Measurements from ENCODE around the gene ANKRD44.

ANKRD44 gene

GRCh38 chr2:197113275-197113711 is 197.3 kb downstream of the ANKRD44 start:
- no peak for DNase-seq (ENCODE audit: low read depth, low spot score)

GRCh38 chr2:197109326-197109725 is 201.3 kb downstream of the ANKRD44 start:
- no peak for DNase-seq (ENCODE audit: low read depth, low spot score)

DNA sequence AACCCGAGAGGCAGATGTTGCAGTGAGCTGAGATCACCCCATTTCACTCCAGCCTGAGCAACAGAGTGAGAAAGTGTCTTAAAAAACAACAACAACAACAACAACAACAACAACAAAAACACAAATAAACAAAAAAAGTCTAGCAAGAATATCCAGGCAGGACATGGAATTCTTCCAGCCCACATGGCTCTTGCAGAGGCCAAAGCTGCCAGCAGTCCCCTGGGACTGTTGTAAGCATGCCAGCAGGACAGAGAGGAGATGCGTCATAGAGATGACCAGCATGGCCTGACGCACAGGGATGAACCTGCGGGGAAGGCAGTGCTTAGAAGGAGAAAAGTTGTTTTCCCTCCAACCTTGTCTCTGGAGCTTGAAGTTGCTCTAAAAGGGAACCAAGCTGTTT is 201.8 kb downstream of the ANKRD44 start:
- DNase-seq (ENCODE audit: low read depth, low spot score) = no peak

DNA sequence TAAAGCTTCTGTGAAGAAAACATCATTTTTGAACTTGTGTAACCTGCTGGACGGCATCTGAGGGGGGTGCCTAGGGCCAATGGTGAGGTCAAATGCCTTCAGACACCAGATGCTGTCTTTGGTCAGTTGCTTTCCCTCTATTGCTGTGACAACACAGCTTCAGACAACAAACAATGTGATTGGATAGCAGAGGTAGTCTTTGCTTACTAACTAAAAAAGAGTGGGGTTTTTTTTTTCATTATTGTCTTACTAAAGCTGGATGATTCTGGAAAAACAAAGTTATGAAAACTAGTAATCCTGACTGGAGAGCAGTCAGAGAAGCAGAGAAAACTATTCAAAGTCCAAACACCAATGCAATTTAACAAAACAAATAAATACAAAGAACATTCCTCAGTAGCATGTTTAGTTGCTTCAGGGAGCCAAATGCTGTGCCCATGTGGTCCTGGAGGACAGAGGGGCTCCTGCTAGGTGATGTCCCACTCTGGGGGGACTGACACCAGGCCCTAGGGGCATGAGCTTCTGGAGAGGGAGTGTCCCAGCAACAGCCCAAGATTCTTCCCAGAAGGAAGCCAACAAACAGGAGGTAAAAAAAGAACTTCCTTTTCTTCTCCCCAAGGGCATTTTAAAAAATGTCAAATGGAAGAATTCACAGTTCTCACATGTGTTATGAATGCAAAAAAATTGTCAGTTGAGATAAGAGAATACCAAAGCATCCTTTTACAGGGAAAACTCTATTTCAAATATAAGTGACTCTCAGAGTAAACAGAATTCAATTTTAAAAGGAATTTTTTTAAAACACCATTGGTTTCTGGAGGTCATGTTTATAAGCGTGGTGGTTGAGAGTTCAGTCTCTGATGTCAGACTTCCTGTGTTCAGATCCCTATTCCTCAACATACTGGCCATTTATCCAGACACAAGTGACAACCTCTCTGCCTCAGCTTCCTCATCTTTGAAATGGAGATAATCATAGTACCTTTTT is 203.0 kb downstream of the ANKRD44 start:
- DNase-seq (ENCODE audit: low read depth, low spot score) = no peak

- no peak for DNase-seq (ENCODE audit: low read depth, low spot score)
Observed at GRCh38 chr2:197103363-197103762, 207.2 kb downstream of the ANKRD44 start.

GRCh38 chr2:197102231-197102630 is 208.3 kb downstream of the ANKRD44 start:
- DNase-seq (ENCODE audit: low read depth, low spot score) = no peak

DNA sequence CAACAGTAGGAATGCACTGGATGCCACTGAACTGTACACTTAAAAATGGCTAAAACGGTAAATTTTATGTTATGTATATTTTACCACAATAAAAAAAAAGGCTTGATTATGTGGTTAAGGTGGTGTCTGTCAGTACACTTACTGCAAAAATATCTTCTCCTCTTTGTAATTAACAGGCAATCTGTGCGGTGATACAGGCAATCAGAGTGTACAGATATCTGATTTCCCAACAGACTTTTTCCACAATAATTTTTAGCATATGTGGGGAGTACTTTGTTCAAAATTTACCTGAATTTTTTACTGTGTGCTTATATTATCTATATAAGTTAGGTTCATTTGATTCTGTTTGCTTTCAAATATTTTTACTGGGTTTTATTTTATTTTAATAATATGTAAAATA is 209.1 kb downstream of the ANKRD44 start:
- no peak for DNase-seq (ENCODE audit: low read depth, low spot score)

DNA sequence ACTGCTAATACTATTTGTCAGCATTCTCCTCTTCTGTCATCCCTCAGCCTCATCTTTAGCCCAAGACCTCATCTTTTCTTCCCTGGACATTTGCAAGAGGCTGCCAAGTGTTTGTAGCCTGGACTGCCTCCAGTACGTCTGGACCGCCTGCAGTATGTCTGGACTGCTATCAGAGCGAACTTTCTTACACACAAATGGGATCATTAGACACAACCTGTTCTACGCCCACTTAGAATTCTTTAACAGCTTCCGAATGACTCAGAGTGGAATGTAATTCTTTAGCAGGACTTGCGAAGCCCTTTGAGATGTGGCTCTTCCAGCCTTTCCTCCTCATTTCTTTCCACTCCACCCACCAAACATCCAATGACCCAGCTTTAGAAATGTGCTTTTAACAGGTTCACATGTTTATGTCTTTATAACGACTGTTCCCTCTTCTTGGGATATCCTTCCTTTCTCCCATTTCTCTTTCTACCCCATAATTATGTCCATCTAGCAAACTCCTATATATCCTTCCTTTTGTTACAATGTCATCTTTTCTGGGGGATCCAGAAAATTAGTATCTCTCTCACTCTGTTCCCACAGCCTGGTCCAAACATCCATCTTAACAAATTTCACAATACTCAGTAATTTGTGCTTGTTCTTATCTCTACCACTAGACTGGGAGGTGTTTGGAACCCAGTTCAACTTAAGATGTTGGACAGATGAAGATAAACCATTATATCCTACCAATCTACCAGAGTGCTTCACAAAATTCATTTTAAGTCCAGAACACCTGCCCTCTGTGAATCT is 212.8 kb downstream of the ANKRD44 start:
- DNase-seq (ENCODE audit: low read depth, low spot score) = no peak

DNA sequence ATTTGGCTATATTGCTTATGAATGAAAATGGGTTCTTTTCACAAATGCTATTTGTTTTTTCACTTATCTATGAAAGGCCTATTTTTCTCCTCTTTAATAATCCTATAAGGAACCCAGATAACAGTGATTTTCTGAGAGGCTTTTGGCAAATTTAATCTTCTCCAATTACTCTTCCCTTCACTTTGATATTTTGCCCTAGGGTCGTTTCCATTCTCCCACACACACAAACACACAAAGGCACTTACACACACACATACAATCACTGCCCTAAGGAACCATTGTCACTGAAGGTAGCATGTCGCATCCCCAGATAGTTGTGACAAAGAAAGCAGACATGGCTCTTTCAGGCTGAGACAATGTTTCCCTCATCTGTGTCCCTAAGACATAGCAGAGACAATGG is 213.9 kb downstream of the ANKRD44 start:
- DNase-seq (ENCODE audit: low read depth, low spot score) = no peak

DNA sequence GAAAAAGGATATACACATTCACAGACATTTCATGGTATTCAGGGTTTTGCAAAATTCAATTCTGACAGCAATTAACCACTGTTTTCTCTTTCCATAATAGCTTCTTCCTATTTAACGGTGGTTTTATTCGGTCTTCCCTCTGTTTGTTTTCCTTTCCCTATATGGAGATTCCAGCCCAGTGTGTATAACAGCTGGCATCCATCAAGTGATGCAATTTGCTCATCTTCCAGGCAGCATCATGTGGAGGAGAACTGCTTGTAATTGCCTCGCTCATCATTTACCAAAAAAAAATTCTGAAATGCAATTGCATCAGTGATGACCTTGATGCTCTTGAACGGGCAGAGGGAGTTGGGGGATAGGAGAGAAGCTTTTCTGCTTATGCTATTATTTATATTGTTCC is 218.1 kb downstream of the ANKRD44 start:
- no peak for DNase-seq (ENCODE audit: low read depth, low spot score)

DNA sequence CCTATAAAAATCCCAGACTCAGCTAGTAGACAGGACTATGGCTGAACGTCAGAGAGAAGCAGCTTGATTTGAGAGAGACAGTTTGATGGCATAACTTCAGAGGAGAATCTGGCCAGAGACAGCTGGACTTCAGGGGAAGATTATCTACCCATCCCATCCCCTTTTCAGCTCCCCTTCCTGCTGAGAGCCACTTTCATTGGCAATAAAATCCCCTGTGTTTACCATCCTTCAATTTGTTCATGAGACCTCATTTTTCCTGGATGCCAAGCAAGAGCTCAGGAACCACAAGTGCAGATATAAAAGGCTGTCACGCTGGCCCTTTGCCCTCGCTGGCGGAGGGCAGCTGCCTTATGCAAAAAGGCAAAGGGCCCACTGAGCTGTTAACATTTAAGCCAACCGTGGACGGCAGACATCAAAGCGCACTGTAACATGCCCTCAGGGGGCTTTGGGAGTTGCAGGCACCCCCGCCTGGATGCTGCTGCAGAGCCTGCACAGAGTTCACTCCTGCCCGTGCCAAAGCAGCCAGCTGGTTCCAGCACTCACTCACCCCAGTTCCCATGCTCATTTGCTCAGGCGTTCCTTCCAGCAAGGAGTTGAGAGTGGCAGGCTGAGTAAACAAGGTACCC is 219.7 kb downstream of the ANKRD44 start:
- DNase-seq (ENCODE audit: low read depth, low spot score) = no peak

DNA sequence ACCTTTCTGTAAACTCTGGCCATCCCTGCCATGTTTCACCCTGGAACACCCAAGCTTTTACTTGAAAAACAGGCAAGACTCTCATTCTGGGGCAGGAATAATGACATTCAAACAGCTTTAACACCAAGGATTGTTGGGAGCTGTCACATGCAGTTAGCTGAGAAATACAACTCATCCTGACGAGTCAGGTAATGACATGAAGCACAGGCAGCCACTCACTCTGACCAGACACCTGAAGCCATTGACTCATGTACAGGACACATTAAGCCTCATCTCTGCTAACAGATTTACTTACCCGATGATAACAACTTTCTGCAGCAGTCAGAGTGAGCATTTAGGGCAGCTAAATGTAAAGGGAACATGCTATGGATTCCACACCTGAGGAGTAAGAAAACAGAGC is 220.9 kb downstream of the ANKRD44 start:
- no peak for DNase-seq (ENCODE audit: low read depth, low spot score)

DNA sequence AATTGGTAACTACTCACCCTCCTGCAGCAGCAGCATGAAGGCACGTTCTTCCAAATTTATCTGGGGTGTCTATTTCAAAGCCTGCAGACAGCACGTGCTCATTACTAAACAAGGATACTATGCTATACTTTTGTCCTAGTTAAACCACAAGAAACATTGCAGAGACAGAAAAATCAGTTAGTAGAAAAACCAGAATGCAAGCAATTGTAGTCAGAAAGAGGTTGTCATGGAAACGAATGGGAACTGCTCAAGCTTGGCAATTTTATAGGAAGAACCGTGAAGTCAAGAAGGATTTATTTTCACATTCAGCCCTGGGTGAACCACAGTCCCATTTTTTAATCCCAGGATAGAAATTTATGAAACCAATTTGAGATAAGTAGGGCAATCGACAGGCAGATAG is 221.9 kb downstream of the ANKRD44 start:
- DNase-seq (ENCODE audit: low read depth, low spot score) = no peak

- DNase-seq (ENCODE audit: low read depth, low spot score) = no peak
Observed at GRCh38 chr2:197086500-197086899, 224.1 kb downstream of the ANKRD44 start.

GRCh38 chr2:197085665-197086064 is 224.9 kb downstream of the ANKRD44 start:
- DNase-seq (ENCODE audit: low read depth, low spot score) = no peak

DNA sequence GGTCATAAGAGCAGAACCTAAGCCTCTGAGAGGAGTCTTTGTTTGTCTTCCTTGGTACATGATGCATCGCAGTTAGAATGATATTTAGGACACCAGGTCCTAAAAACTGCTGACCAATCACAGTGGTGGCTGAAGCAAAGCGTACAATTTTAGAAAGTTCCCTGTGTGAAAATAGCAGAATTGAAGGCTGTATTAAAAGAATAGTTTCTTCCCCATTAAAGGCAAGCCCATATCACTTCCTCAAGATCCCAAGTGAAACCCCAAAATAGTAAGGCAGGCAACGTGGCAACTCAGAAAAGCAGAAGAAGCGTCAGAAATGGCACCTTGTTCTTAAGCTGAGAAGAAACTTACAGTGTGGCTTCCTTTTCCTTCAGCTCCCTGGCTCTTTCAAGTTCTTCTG is 229.3 kb downstream of the ANKRD44 start:
- no peak for DNase-seq (ENCODE audit: low read depth, low spot score)

- no peak for DNase-seq (ENCODE audit: low read depth, low spot score)
Observed at GRCh38 chr2:197080578-197081216, 229.9 kb downstream of the ANKRD44 start.

- no peak for DNase-seq (ENCODE audit: low read depth, low spot score)
Observed at GRCh38 chr2:197079832-197080555, 230.6 kb downstream of the ANKRD44 start.

GRCh38 chr2:197079414-197079813 is 231.2 kb downstream of the ANKRD44 start:
- no peak for DNase-seq (ENCODE audit: low read depth, low spot score)

DNA sequence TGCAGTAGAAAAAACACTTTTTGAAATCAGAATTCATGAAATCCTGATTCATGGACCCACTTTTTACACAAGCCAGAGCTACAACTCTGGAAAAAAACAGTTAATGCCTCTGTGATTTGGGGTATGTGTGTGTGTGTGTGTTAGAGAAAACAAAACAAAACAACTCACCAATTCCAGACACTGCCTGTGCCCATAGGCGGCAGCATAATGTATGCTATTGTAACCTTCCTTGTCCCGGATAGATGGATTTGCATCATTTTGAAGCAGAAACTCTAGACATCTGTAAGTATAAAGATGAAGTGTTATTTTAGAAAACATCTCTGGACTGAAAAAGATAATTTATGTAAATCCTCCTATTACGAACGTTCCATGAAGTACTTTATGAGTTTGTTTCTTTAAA is 232.0 kb downstream of the ANKRD44 start:
- no peak for DNase-seq (ENCODE audit: low read depth, low spot score)

GRCh38 chr2:197077336-197077735 is 233.2 kb downstream of the ANKRD44 start:
- DNase-seq (ENCODE audit: low read depth, low spot score) = no peak
